NCI-H226 (cell line): ENCODE measurements around the gene XIST.
"Not testable (repeated sequence)": the region's sequence is repeated elsewhere in the genome, so short reads cannot be mapped to it uniquely, and the experiment has no call there.

Experiments used
- DNase-seq: peaks from one replicate; pipeline ENCODE4 v3.0.0-alpha.2; 2015

Gene XIST

GRCh38 chrX:73852467-73852866 is at the start of gene XIST:
XIST (minus strand) TSS chrX:73852714.
- no peak for DNase-seq

GRCh38 chrX:73898315-73898714 is 45.8 kb upstream of the XIST start:
- not testable (repeated sequence) for DNase-seq

GRCh38 chrX:73892515-73893090 is 40.1 kb upstream of the XIST start:
- not testable (repeated sequence) for DNase-seq

- not testable (repeated sequence) for DNase-seq
These were observed 29.7 kb upstream of the XIST start for GRCh38 chrX:73882260-73882659.

GRCh38 chrX:73877687-73878086 is 25.2 kb upstream of the XIST start:
- peak; percentile 64 for DNase-seq

- DNase-seq: peak; percentile 3
These were observed 24.4 kb upstream of the XIST start for GRCh38 chrX:73876911-73877310.

GRCh38 chrX:73868916-73869315 is 16.4 kb upstream of the XIST start:
- DNase-seq: no peak

- DNase-seq: peak; percentile 48
These were observed 14.6 kb upstream of the XIST start for GRCh38 chrX:73867144-73867543.

- no peak for DNase-seq
These were observed 11.3 kb upstream of the XIST start for GRCh38 chrX:73863852-73864251.

- peak; percentile 1 for DNase-seq
These were observed 10.8 kb upstream of the XIST start for GRCh38 chrX:73863268-73863667.

GRCh38 chrX:73859622-73860021 is 7.1 kb upstream of the XIST start:
- DNase-seq: no peak

GRCh38 chrX:73855546-73855945 is 3.0 kb upstream of the XIST start:
- peak; percentile 26 for DNase-seq

- no peak for DNase-seq
These were observed 492 bp downstream of the XIST start for GRCh38 chrX:73852022-73852421.

GRCh38 chrX:73851014-73852009 is 1.2 kb downstream of the XIST start:
- DNase-seq: no peak

GRCh38 chrX:73850124-73851013 is 2.1 kb downstream of the XIST start:
- peak; percentile 3 for DNase-seq

GRCh38 chrX:73849073-73849472 is 3.4 kb downstream of the XIST start:
- DNase-seq: no peak

GRCh38 chrX:73847991-73848390 is 4.5 kb downstream of the XIST start:
- DNase-seq: no peak

- DNase-seq: no peak
These were observed 5.4 kb downstream of the XIST start for GRCh38 chrX:73847100-73847499.

- no peak for DNase-seq
These were observed 9.8 kb downstream of the XIST start for GRCh38 chrX:73842541-73843234.

- no peak for DNase-seq
These were observed 11.2 kb downstream of the XIST start for GRCh38 chrX:73841337-73841736.

- DNase-seq: no peak
These were observed 12.2 kb downstream of the XIST start for GRCh38 chrX:73840120-73840924.

- DNase-seq: no peak
These were observed 13.4 kb downstream of the XIST start for GRCh38 chrX:73839152-73839551.
